Activated B cell treated with CpG ODN at 0.5 μM for 24 hours (primary cell): ENCODE data around the gene VAMP8. TPM values are rescaled to one million over a fixed set of nuclear protein-coding genes. Genes with fewer than 3 reads are reported as not detected.
A peak's percentile ranks its signal among the peaks of the same experiment; 100 is the strongest.

Experiments used
- ATAC-seq: fragments of 200-7000 bp; cut with Tn5 transposase; one replicate; pipeline ENCODE4 v1.10.0; 2021; ENCODE audit warnings: low read depth, mild to moderate bottlenecking, moderate library complexity
- CTCF ChIA-PET: fragments of 350-600 bp; sonication (Branson Sonifier 250); formaldehyde crosslinking; loops from one replicate; lab custom pipeline; 2021; ENCODE audit warnings: antibody characterized with exemption; lab: Charles Lee
- POLR2A ChIA-PET: fragments of 350-600 bp; sonication (Branson Sonifier 250); formaldehyde crosslinking; loops from one replicate; lab custom pipeline; 2021; ENCODE audit warnings: antibody characterized with exemption; lab: Charles Lee
- DNase-seq: peaks from one replicate; pipeline ENCODE4 v3.0.0; 2022
- H3K27ac Mint-ChIP-seq: one replicate; pipeline ENCODE4 v1.8.0; 2020; ENCODE audit warnings: mixed read lengths
- H3K27me3 Mint-ChIP-seq: one replicate; pipeline ENCODE4 v1.8.0; 2021; ENCODE audit warnings: mixed read lengths
- H3K36me3 Mint-ChIP-seq: one replicate; pipeline ENCODE4 v1.8.0; 2021; ENCODE audit warnings: low read depth, mixed read lengths
- H3K4me1 Mint-ChIP-seq: one replicate; pipeline ENCODE4 v1.8.0; 2021; ENCODE audit warnings: mixed read lengths
- H3K4me3 Mint-ChIP-seq: one replicate; pipeline ENCODE4 v1.8.0; 2020; ENCODE audit warnings: mild to moderate bottlenecking, mixed read lengths
- H3K9me3 Mint-ChIP-seq: one replicate; pipeline ENCODE4 v1.8.0; 2020; ENCODE audit warnings: mixed read lengths
- CTCF ChIP-seq: fragments of 200-600 bp; IDR thresholded peaks from one replicate; pipeline ENCODE4 v1.8.0; 2022; ENCODE audit warnings: antibody characterized with exemption, mild to moderate bottlenecking
- intact Hi-C: fragments of 100-400 bp; cut with micrococcal nuclease; formaldehyde crosslinking; loops from one replicate; pipeline ENCODE4 v1.15.1; 2024
- total RNA-seq: library from RNA; stranded (reverse); gene quantifications from 2 replicates; pipeline ENCODE4 v1.2.3, GENCODE V29; 2022

VAMP8 gene
- total RNA-seq, 1 donor from 2014 or later = 128 TPM

GRCh38 chr2:85577063-85577385 lies 362 bp upstream of the VAMP8 start:
- TF ChIP-seq CTCF = no peak
- ChIA-PET CTCF (no interaction called here), POLR2A (interaction anchor here (0.6 to 4.9 kb wide), 9 partner anchors 11 to 158 kb away, joined by 3 to 45 read pairs (median 11); partner anchors contain the start of genes C2orf68, GGCX, MAT2A and RNF181)
- no peak for DNase-seq
- Mint-ChIP-seq H3K27me3 (no peaks in the 10 kb centered on the region), H3K36me3 (peaks cover 18% of the 10 kb centered on the region), H3K27ac (peak overlapping the region; percentile 93), H3K9me3 (no peaks in the 10 kb centered on the region), H3K4me3 (peak overlapping the region; percentile 94), H3K4me1 (peaks cover 37% of the 10 kb centered on the region)
- intact Hi-C loops = loop anchor here (1.0 to 2.0 kb wide), 3 partner anchors 16 to 40 kb away; partner anchors contain the start of genes GGCX, RNF181 and USP39
- ATAC-seq = no peak

- CTCF ChIA-PET = no interaction called here
- no peaks in the 10 kb centered on the region for H3K9me3 Mint-ChIP-seq
- H3K4me3 Mint-ChIP-seq = peak overlapping the region; percentile 94
- H3K27me3 Mint-ChIP-seq = no peaks in the 10 kb centered on the region
- peak overlapping the region; percentile 93 for H3K27ac Mint-ChIP-seq
- H3K4me1 Mint-ChIP-seq = peaks cover 39% of the 10 kb centered on the region
- ATAC-seq (peak; percentile 76), DNase-seq (peak; percentile 41)
- H3K36me3 Mint-ChIP-seq = peaks cover 26% of the 10 kb centered on the region
- POLR2A ChIA-PET = interaction anchor here (0.6 to 4.9 kb wide), 16 partner anchors 9 to 224 kb away, joined by 3 to 45 read pairs (median 6); partner anchors contain the start of genes C2orf68, ELMOD3, GGCX and MAT2A
- intact Hi-C loops = loop anchor here (1.0 kb wide), 2 partner anchors 9 to 24 kb away; partner anchors contain the start of gene TMEM150A
- no peak for TF ChIP-seq CTCF
Measured at GRCh38 chr2:85578243-85579180, 1.1 kb downstream of the VAMP8 start.

GRCh38 chr2:85579266-85579935 lies 2.0 kb downstream of the VAMP8 start:
- peak overlapping the region; percentile 94 for H3K4me3 Mint-ChIP-seq
- no peak for DNase-seq
- POLR2A ChIA-PET = interaction anchor here (0.8 to 4.9 kb wide), 8 partner anchors 9 to 252 kb away, joined by 4 to 45 read pairs (median 6); partner anchors contain the start of genes ELMOD3, MAT2A, RETSAT and RNF181
- intact Hi-C loops = no loop called here
- H3K4me1 Mint-ChIP-seq = peaks cover 45% of the 10 kb centered on the region
- peak overlapping the region; percentile 93 for H3K27ac Mint-ChIP-seq
- no peaks in the 10 kb centered on the region for H3K27me3 Mint-ChIP-seq
- TF ChIP-seq CTCF = no peak
- peaks cover 27% of the 10 kb centered on the region for H3K36me3 Mint-ChIP-seq
- no peak for ATAC-seq
- CTCF ChIA-PET = no interaction called here
- no peaks in the 10 kb centered on the region for H3K9me3 Mint-ChIP-seq

GRCh38 chr2:85580206-85580605 lies 2.8 kb downstream of the VAMP8 start:
- H3K27ac Mint-ChIP-seq = peak overlapping the region; percentile 41
- no peak for DNase-seq
- H3K36me3 Mint-ChIP-seq = peaks cover 27% of the 10 kb centered on the region
- POLR2A ChIA-PET = interaction anchor here (0.6 to 4.9 kb wide), 5 partner anchors 8 to 253 kb away, joined by 3 to 45 read pairs (median 6); partner anchors contain the start of genes MAT2A, RNF181 and TGOLN2
- ATAC-seq = no peak
- peaks cover 52% of the 10 kb centered on the region for H3K4me1 Mint-ChIP-seq
- no peaks in the 10 kb centered on the region for H3K9me3 Mint-ChIP-seq
- H3K27me3 Mint-ChIP-seq = no peaks in the 10 kb centered on the region
- intact Hi-C loops = no loop called here
- CTCF ChIA-PET = no interaction called here
- no peak for TF ChIP-seq CTCF
- no peak overlapping the region for H3K4me3 Mint-ChIP-seq
